CD14-positive monocyte (primary cell): Measurements from ENCODE around the gene GMEB2. TPM values are rescaled to one million over a fixed set of nuclear protein-coding genes. Genes with fewer than 3 reads are reported as not detected.
A peak's percentile ranks its signal among the peaks of the same experiment; 100 is the strongest.

Source experiments
- DNase-seq, 3 donors: peaks; one replicate each; pipeline ENCODE4 v3.0.0-alpha.2; 2011 to 2022
- H2AFZ ChIP-seq: 2 replicates; pipeline ENCODE4 v1.6.0; 2012; ENCODE audit warnings: mild to moderate bottlenecking, low read depth, low read length, inconsistent platforms; ENCODE audit not compliant: insufficient read depth, poor library complexity, severe bottlenecking
- H3K27ac ChIP-seq, 2 donors: 1 replicate in 1 of 2; 2 replicates in 1 of 2; pipeline ENCODE4 v1.5.1; 2012 to 2013; ENCODE audit warnings: low read length in 2 of 2, control low read depth in 1 of 2, inconsistent platforms in 1 of 2, low read depth in 1 of 2, mild to moderate bottlenecking in 1 of 2
- H3K27me3 ChIP-seq, 2 donors: one replicate each; pipeline versions ENCODE4 v1.6.0 to v1.6.1; 2011 to 2013; ENCODE audit warnings: low read length in 2 of 2; ENCODE audit not compliant: control insufficient read depth in 2 of 2, insufficient read depth in 2 of 2
- H3K36me3 ChIP-seq, 2 donors: replicated peaks in 1 of 2; 1 replicate in 1 of 2; 2 replicates in 1 of 2; pipeline versions ENCODE4 v1.5.1 to v1.6.1; 2012 to 2013; ENCODE audit warnings: low read length in 2 of 2, control low read depth in 1 of 2, inconsistent platforms in 1 of 2, mild to moderate bottlenecking in 1 of 2; ENCODE audit not compliant: insufficient read depth in 2 of 2, control insufficient read depth in 1 of 2
- H3K4me1 ChIP-seq, 2 donors: 1 replicate in 1 of 2; 2 replicates in 1 of 2; pipeline versions ENCODE4 v1.5.1 to v1.6.1; 2012 to 2013; ENCODE audit warnings: low read length in 2 of 2, control low read depth in 1 of 2, inconsistent platforms in 1 of 2, mild to moderate bottlenecking in 1 of 2, moderate library complexity in 1 of 2; ENCODE audit not compliant: insufficient read depth in 2 of 2, control insufficient read depth in 1 of 2
- H3K4me2 ChIP-seq: replicated peaks from 2 replicates; pipeline ENCODE3; 2012; ENCODE audit warnings: low read length, moderate library complexity, mild to moderate bottlenecking; ENCODE audit not compliant: poor library complexity, severe bottlenecking; ENCODE audit errors: extremely low read depth
- H3K4me3 ChIP-seq, 3 experiments: fragments of 200-600 bp in 1 of 3; sonication (generic) in 1 of 3; replicated peaks in 1 of 3; 1 replicate in 2 of 3; 2 replicates in 1 of 3; pipeline ENCODE4 v1.5.1; 2011 to 2013; ENCODE audit warnings: low read length in 3 of 3, mild to moderate bottlenecking in 3 of 3, control low read depth in 2 of 3, low read depth in 2 of 3, inconsistent platforms in 1 of 3, moderate library complexity in 1 of 3
- H3K79me2 ChIP-seq: 2 replicates; pipeline ENCODE4 v1.6.0; 2012; ENCODE audit warnings: mild to moderate bottlenecking, control low read depth, inconsistent platforms, low read length, moderate library complexity; ENCODE audit not compliant: insufficient read depth
- H3K9ac ChIP-seq: 2 replicates; pipeline ENCODE4 v1.6.0; 2017; ENCODE audit warnings: low read length, mild to moderate bottlenecking; ENCODE audit not compliant: insufficient read depth, poor library complexity, severe bottlenecking
- H3K9me3 ChIP-seq, 2 donors: replicated peaks in 1 of 2; 1 replicate in 1 of 2; 2 replicates in 1 of 2; pipeline versions ENCODE4 v1.5.1 to v1.6.1; 2012 to 2013; ENCODE audit warnings: low read length in 2 of 2, control low read depth in 1 of 2; ENCODE audit not compliant: control insufficient read depth in 1 of 2, insufficient read depth in 1 of 2
- H4K20me1 ChIP-seq: 2 replicates; pipeline ENCODE4 v1.6.0; 2012; ENCODE audit warnings: mild to moderate bottlenecking, low read length, control low read depth, moderate library complexity; ENCODE audit not compliant: insufficient read depth
- H3K27ac Mint-ChIP-seq, 7 donors: one replicate each; pipeline ENCODE4 v1.8.0; 2020; ENCODE audit warnings: mild to moderate bottlenecking in 7 of 7, mixed read lengths in 7 of 7, moderate library complexity in 6 of 7, inconsistent platforms in 2 of 7
- H3K27me3 Mint-ChIP-seq, 3 donors: one replicate each; pipeline ENCODE4 v1.8.0; 2021 to 2022; ENCODE audit warnings: low read depth in 3 of 3, mild to moderate bottlenecking in 3 of 3, mixed read lengths in 3 of 3, moderate library complexity in 3 of 3, inconsistent platforms in 1 of 3
- H3K36me3 Mint-ChIP-seq, 2 donors: one replicate each; pipeline ENCODE4 v1.8.0; 2020; ENCODE audit warnings: mixed read lengths in 2 of 2, inconsistent platforms in 1 of 2, mild to moderate bottlenecking in 1 of 2
- H3K4me1 Mint-ChIP-seq: one replicate; pipeline ENCODE4 v1.8.0; 2020; ENCODE audit warnings: mild to moderate bottlenecking, mixed read lengths
- H3K4me3 Mint-ChIP-seq, 2 donors: one replicate each; pipeline ENCODE4 v1.8.0; 2020; ENCODE audit warnings: mild to moderate bottlenecking in 2 of 2, mixed read lengths in 2 of 2, moderate library complexity in 1 of 2
- H3K9me3 Mint-ChIP-seq, 7 donors: one replicate each; pipeline ENCODE4 v1.8.0; 2020 to 2022; ENCODE audit warnings: mixed read lengths in 7 of 7, mild to moderate bottlenecking in 6 of 7, moderate library complexity in 6 of 7, inconsistent platforms in 2 of 7
- CTCF ChIP-seq: fragments of 200-600 bp; IDR thresholded peaks from one replicate; pipeline ENCODE4 v1.8.0; 2022; ENCODE audit warnings: antibody characterized with exemption, mild to moderate bottlenecking
- WGBS: methylation state at CpG from one replicate; pipeline ENCODE4 v1.1.5; 2013; ENCODE audit warnings: missing lambda C conversion rate; ENCODE audit not compliant: insufficient coverage; 5-methylcytosine and 5-hydroxymethylcytosine counted together
- intact Hi-C, 2 donors: fragments of 100-400 bp; cut with micrococcal nuclease; formaldehyde crosslinking; loops; one replicate each; pipeline versions ENCODE4 v1.15.0 to v1.15.1; 2023
- polyA plus RNA-seq, 3 donors: library from polyadenylated mRNA; depleted of rRNA in 1 of 3; unstranded in 2 of 3; stranded (reverse) in 1 of 3; fragments of 300-500 nt in 2 of 3; fragments of >200 nt in 1 of 3; fragmentation: Illumina TruSeq in 2 of 3; gene quantifications; 1 replicate in 2 of 3; 2 replicates in 1 of 3; pipeline ENCODE4 v1.2.3, GENCODE V29; 2012 to 2021

Gene GMEB2
- polyA plus RNA-seq, 3 donors = 2.7 to 11.7 (median 3.8) TPM

GRCh38 chr20:63539441-63540370 lies 87.2 kb downstream of the GMEB2 start:
- Histone ChIP-seq H3K27ac (no peak overlapping the region), H3K79me2 (no peaks in the 10 kb centered on the region), H3K36me3 (no peaks in the 10 kb centered on the region), H3K9me3 (no peaks in the 10 kb centered on the region), H3K4me1 (peaks cover 23 to 28% of the 10 kb centered on the region in 2 donors), H3K9ac (no peak overlapping the region), H3K4me3 (no peak overlapping the region), H3K4me2 (no peak overlapping the region), H2AFZ (no peak overlapping the region), H3K27me3 (peaks cover 0 to 21% of the 10 kb centered on the region in 2 donors), H4K20me1 (no peaks in the 10 kb centered on the region)
- WGBS = 94% methylated on average over 24 of the region's 29 CpGs
- Mint-ChIP-seq H3K4me1 (peaks cover 16% of the 10 kb centered on the region), H3K4me3 (peak overlapping the region in 1 of 2 donors; percentile 26), H3K36me3 (peaks cover 0 to 2% of the 10 kb centered on the region in 2 donors), H3K27ac (no peak overlapping the region), H3K27me3 (peaks cover 11 to 29% (median 13%) of the 10 kb centered on the region in 3 donors), H3K9me3 (peaks cover 0 to 1% (median 0%) of the 10 kb centered on the region in 7 donors)
- intact Hi-C loops = loop anchor here (5.0 to 10.0 kb wide), 7 partner anchors 38 to 443 kb away; partner anchors contain the start of genes GMEB2 (in 2 of the 2), ABHD16B (in 1 of the 2), PRPF6 (in 1 of the 2) and TPD52L2 (in 1 of the 2)
- TF ChIP-seq CTCF = no peak
- no peak for DNase-seq

GRCh38 chr20:63539092-63539430 lies 87.8 kb downstream of the GMEB2 start:
- Histone ChIP-seq H4K20me1 (no peaks in the 10 kb centered on the region), H3K4me3 (no peak overlapping the region), H2AFZ (no peak overlapping the region), H3K9me3 (no peaks in the 10 kb centered on the region), H3K79me2 (no peaks in the 10 kb centered on the region), H3K36me3 (no peaks in the 10 kb centered on the region), H3K27ac (no peak overlapping the region), H3K4me1 (peaks cover 23 to 28% of the 10 kb centered on the region in 2 donors), H3K27me3 (peaks cover 0 to 21% of the 10 kb centered on the region in 2 donors), H3K9ac (no peak overlapping the region), H3K4me2 (no peak overlapping the region)
- H3K4me1 Mint-ChIP-seq = peaks cover 16% of the 10 kb centered on the region
- no peak overlapping the region for H3K27ac Mint-ChIP-seq
- intact Hi-C loops = loop anchor here (5.0 to 10.0 kb wide), 7 partner anchors 38 to 443 kb away; partner anchors contain the start of genes GMEB2 (in 2 of the 2), ABHD16B (in 1 of the 2), PRPF6 (in 1 of the 2) and TPD52L2 (in 1 of the 2)
- no peak overlapping the region for H3K4me3 Mint-ChIP-seq
- TF ChIP-seq CTCF = no peak
- peaks cover 0 to 2% of the 10 kb centered on the region in 2 donors for H3K36me3 Mint-ChIP-seq
- H3K9me3 Mint-ChIP-seq = peaks cover 0 to 3% (median 0%) of the 10 kb centered on the region in 7 donors
- 66% methylated on average over 12 of the region's 12 CpGs for WGBS
- no peak for DNase-seq
- peaks cover 9 to 28% (median 13%) of the 10 kb centered on the region in 3 donors for H3K27me3 Mint-ChIP-seq
